KMS-11 (cell line): ENCODE data around the gene LDLRAD3.

Source experiments
- H2AFZ ChIP-seq: fragments of 200-600 bp; sonication (generic); 2 replicates; pipeline ENCODE4 v1.6.1; 2016; ENCODE audit warnings: antibody characterized with exemption, mixed run types, low read depth
- H3K27ac ChIP-seq: fragments of 200-600 bp; sonication (generic); 2 replicates; pipeline ENCODE4 v1.6.1; 2016; ENCODE audit warnings: mild to moderate bottlenecking, mixed run types
- H3K27me3 ChIP-seq: fragments of 200-600 bp; sonication (generic); 2 replicates; pipeline ENCODE4 v1.6.1; 2017; ENCODE audit warnings: mild to moderate bottlenecking, low read depth, mixed run types, moderate library complexity; ENCODE audit not compliant: insufficient read depth
- H3K36me3 ChIP-seq: fragments of 200-600 bp; sonication (generic); 2 replicates; pipeline ENCODE4 v1.6.1; 2017; ENCODE audit warnings: mild to moderate bottlenecking, mixed run types; ENCODE audit not compliant: insufficient read depth
- H3K4me1 ChIP-seq: fragments of 200-600 bp; sonication (generic); 2 replicates; pipeline ENCODE4 v1.6.1; 2016; ENCODE audit warnings: mild to moderate bottlenecking, low read depth, mixed run types; ENCODE audit not compliant: poor library complexity, severe bottlenecking
- H3K4me2 ChIP-seq: fragments of 200-600 bp; sonication (generic); 2 replicates; pipeline ENCODE4 v1.7.0; 2016; ENCODE audit warnings: mild to moderate bottlenecking, mixed run types
- H3K4me3 ChIP-seq: fragments of 200-600 bp; sonication (generic); IDR thresholded peaks from 2 replicates; pipeline ENCODE4 v1.6.1; 2017; ENCODE audit warnings: low read depth, low read length, mixed read lengths; ENCODE audit not compliant: insufficient read depth
- H3K79me2 ChIP-seq: fragments of 200-600 bp; sonication (generic); 2 replicates; pipeline ENCODE4 v1.6.1; 2016; ENCODE audit warnings: low read depth, mixed run types; ENCODE audit not compliant: insufficient read depth
- H3K9ac ChIP-seq: fragments of 200-600 bp; sonication (generic); 2 replicates; pipeline ENCODE4 v1.6.1; 2016; ENCODE audit warnings: mild to moderate bottlenecking, mixed run types
- H4K20me1 ChIP-seq: fragments of 200-600 bp; sonication (generic); 2 replicates; pipeline ENCODE4 v1.6.1; 2016; ENCODE audit warnings: mild to moderate bottlenecking, mixed run types; ENCODE audit not compliant: insufficient read depth
- TF ChIP-seq, protein P1 (sequence below): fragments of 200-600 bp; sonication (generic); conservative IDR thresholded peaks from 2 replicates; pipeline ENCODE4 v1.6.1; 2017; ENCODE audit warnings: low read depth, mild to moderate bottlenecking, antibody characterized with exemption, low read length, moderate library complexity, mixed read lengths

LDLRAD3 gene

GRCh38 chr11:36098087-36098486 is 154.2 kb downstream of the LDLRAD3 start:
- TF ChIP-seq, protein P1, sequence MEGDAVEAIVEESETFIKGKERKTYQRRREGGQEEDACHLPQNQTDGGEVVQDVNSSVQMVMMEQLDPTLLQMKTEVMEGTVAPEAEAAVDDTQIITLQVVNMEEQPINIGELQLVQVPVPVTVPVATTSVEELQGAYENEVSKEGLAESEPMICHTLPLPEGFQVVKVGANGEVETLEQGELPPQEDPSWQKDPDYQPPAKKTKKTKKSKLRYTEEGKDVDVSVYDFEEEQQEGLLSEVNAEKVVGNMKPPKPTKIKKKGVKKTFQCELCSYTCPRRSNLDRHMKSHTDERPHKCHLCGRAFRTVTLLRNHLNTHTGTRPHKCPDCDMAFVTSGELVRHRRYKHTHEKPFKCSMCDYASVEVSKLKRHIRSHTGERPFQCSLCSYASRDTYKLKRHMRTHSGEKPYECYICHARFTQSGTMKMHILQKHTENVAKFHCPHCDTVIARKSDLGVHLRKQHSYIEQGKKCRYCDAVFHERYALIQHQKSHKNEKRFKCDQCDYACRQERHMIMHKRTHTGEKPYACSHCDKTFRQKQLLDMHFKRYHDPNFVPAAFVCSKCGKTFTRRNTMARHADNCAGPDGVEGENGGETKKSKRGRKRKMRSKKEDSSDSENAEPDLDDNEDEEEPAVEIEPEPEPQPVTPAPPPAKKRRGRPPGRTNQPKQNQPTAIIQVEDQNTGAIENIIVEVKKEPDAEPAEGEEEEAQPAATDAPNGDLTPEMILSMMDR, result no peak
- no peaks in the 10 kb centered on the region for H4K20me1 ChIP-seq
- H3K79me2 ChIP-seq, result no peaks in the 10 kb centered on the region
- H3K4me1 ChIP-seq, result no peaks in the 10 kb centered on the region
- no peak overlapping the region for H2AFZ ChIP-seq
- H3K36me3 ChIP-seq, result no peaks in the 10 kb centered on the region
- no peak overlapping the region for H3K4me2 ChIP-seq
- H3K27me3 ChIP-seq, result no peaks in the 10 kb centered on the region
- no peak overlapping the region for H3K9ac ChIP-seq
- no peak overlapping the region for H3K27ac ChIP-seq
- H3K4me3 ChIP-seq, result no peak overlapping the region

DNA sequence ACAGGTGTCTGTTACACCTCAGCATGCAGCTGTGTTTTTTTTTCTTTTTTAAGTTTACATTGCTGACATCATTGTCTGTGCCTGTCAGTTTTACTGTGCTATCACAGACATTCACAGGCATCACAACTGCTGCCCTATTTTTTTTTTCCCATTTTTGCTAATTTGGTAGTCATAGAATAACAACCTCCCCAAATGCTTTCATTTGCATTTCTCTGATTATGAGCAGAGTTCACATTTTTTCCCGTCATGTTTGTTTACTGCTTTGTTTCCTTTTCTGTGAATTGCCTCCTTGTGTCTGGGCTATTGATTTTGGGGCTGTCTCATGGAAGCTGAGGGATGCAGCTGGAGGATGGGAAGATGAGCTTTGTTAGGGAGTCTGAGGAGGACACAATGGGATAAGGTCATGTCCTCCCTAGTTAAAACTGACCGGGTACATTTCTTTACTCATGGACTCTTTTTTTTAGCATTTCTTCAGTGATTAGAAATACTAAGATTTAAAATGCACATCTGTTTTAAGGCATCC is 155.1 kb downstream of the LDLRAD3 start:
- H3K4me3 ChIP-seq, result no peak overlapping the region
- no peaks in the 10 kb centered on the region for H3K4me1 ChIP-seq
- no peak overlapping the region for H2AFZ ChIP-seq
- no peaks in the 10 kb centered on the region for H4K20me1 ChIP-seq
- H3K27me3 ChIP-seq, result no peaks in the 10 kb centered on the region
- no peak overlapping the region for H3K27ac ChIP-seq
- H3K79me2 ChIP-seq, result no peaks in the 10 kb centered on the region
- H3K36me3 ChIP-seq, result no peaks in the 10 kb centered on the region
- TF ChIP-seq, protein P1, result no peak
- no peak overlapping the region for H3K9ac ChIP-seq
- no peak overlapping the region for H3K4me2 ChIP-seq

DNA sequence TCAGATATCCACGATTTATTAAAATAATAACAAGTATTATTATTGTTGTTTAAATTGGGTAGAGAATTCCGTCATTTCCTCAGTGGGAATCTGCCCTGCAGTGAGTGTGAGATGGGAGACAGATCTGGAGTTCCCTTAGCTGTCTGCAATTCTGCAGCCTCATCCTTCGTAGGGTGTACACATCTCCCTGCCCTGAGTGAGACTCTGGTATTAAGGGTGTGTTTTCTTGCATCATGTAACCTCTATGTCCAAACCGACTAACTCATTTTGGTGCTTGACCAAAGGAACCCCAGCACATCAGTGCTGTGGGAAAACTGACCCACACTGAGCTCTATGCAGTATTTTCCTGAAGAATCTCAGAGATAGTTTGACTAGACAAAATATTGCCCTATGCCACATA is 157.6 kb downstream of the LDLRAD3 start:
- TF ChIP-seq, protein P1, result no peak
- Histone ChIP-seq H3K27ac (no peak overlapping the region), H3K36me3 (no peaks in the 10 kb centered on the region)

DNA sequence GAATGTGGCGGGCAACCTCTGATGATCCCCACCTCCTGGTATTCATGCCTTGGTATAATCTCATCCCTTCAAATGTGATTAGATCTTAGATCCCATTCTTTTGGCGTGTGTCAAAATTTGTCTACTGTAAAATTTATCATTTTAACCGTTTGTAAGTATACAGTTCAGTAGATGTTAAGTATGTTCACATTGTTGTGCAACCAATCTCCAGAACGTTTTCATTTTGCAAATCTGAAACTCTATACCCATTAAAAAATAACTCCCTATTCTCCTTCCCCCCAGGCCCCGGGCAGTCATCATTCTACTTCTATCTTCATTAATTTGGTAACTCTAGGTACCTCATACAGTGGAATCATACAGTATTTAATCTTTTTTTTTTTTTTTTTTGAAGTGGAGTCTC is 159.0 kb downstream of the LDLRAD3 start:
- Histone ChIP-seq H3K27me3 (no peaks in the 10 kb centered on the region), H3K79me2 (no peaks in the 10 kb centered on the region), H3K36me3 (no peaks in the 10 kb centered on the region), H3K4me3 (no peak overlapping the region), H4K20me1 (no peaks in the 10 kb centered on the region), H3K27ac (no peak overlapping the region), H3K4me1 (no peaks in the 10 kb centered on the region), H3K9ac (no peak overlapping the region), H3K4me2 (no peak overlapping the region), H2AFZ (no peak overlapping the region)
- TF ChIP-seq, protein P1, result no peak

More for the DNA sequence above, 157.6 kb downstream of the LDLRAD3 start:
- Histone ChIP-seq H3K79me2 (no peaks in the 10 kb centered on the region), H3K9ac (no peak overlapping the region), H3K4me1 (no peaks in the 10 kb centered on the region), H3K4me3 (no peak overlapping the region), H2AFZ (no peak overlapping the region), H3K27me3 (no peaks in the 10 kb centered on the region), H3K4me2 (no peak overlapping the region), H4K20me1 (no peaks in the 10 kb centered on the region)
